Stimulated activated CD4-positive, alpha-beta T cell treated with anti-CD3 and anti-CD28 coated beads, Interleukin-4, amount 100 ng/mL, for 48 hours (primary cell): Measurements from ENCODE around the gene PDE6G.

Source experiments
- DNase-seq, 2 donors: peaks; one replicate each; pipeline ENCODE4 v3.0.0-alpha.2; 2020; ENCODE audit warnings: low read depth in 2 of 2

PDE6G gene

GRCh38 chr17:81662002-81662401 is 5.7 kb upstream of the PDE6G start:
- no peak for DNase-seq

- DNase-seq, result no peak
Measured at GRCh38 chr17:81660441-81660840, 4.1 kb upstream of the PDE6G start.

GRCh38 chr17:81659038-81659437 is 2.7 kb upstream of the PDE6G start:
- DNase-seq, result no peak

GRCh38 chr17:81656835-81657234 is 493 bp upstream of the PDE6G start:
- no peak for DNase-seq

GRCh38 chr17:81655378-81656117 is 794 bp downstream of the PDE6G start:
- no peak for DNase-seq

- no peak for DNase-seq
Measured at GRCh38 chr17:81652906-81653771, 3.2 kb downstream of the PDE6G start.

- DNase-seq, result no peak
Measured at GRCh38 chr17:81651692-81652091, 4.7 kb downstream of the PDE6G start.

- no peak for DNase-seq
Measured at GRCh38 chr17:81650951-81651350, 5.4 kb downstream of the PDE6G start.

GRCh38 chr17:81648707-81649085 is 7.6 kb downstream of the PDE6G start:
- no peak for DNase-seq

GRCh38 chr17:81648013-81648706 is 8.2 kb downstream of the PDE6G start:
- DNase-seq, result no peak

GRCh38 chr17:81647640-81648012 is 8.7 kb downstream of the PDE6G start:
- DNase-seq, result no peak

- no peak for DNase-seq
Measured at GRCh38 chr17:81646869-81647600, 9.3 kb downstream of the PDE6G start.

- no peak for DNase-seq
Measured at GRCh38 chr17:81644976-81645952, 11.1 kb downstream of the PDE6G start.

- DNase-seq, result no peak
Measured at GRCh38 chr17:81644496-81644895, 11.8 kb downstream of the PDE6G start.

- DNase-seq, result no peak
Measured at GRCh38 chr17:81641825-81642489, 14.4 kb downstream of the PDE6G start.

GRCh38 chr17:81640011-81640410 is 16.3 kb downstream of the PDE6G start:
- DNase-seq, result no peak

GRCh38 chr17:81638683-81639082 is 17.7 kb downstream of the PDE6G start:
- DNase-seq, result no peak

- DNase-seq, result peak; percentile 83 to 85
Measured at GRCh38 chr17:81636505-81637288, 19.6 kb downstream of the PDE6G start, which contains the start of the genes NPLOC4 and TSPAN10. Gene NPLOC4, minus strand, starts transcription at chr17:81637112. Its CDS starts 182 bp downstream, at chr17:81636930. Gene TSPAN10, plus strand, starts transcription at chr17:81637196. Its CDS starts 5,217 bp downstream, at chr17:81642413.

GRCh38 chr17:81635973-81636504 is 20.3 kb downstream of the PDE6G start:
- DNase-seq, result no peak
